Upper lobe of left lung (tissue), 4 donors: Measurements from ENCODE around the gene EPHB1.

ENCODE experiments used
- CTCF ChIP-seq, 6 experiments: fragments of 450-650 bp in 4 of 6; fragments of 200-600 bp in 2 of 6; sonication (generic) in 2 of 6; IDR thresholded peaks; one replicate each; pipeline ENCODE4 v1.5.1; 2016 to 2019; ENCODE audit warnings: antibody characterized with exemption in 6 of 6
- EP300 ChIP-seq, 4 donors: sonication (generic); formaldehyde crosslinking; IDR thresholded peaks; one replicate each; pipeline ENCODE4 v1.5.1; 2017; ENCODE audit warnings: antibody characterized with exemption in 4 of 4, control low read depth in 2 of 4
- POLR2A ChIP-seq, 4 donors: fragments of 450-650 bp; IDR thresholded peaks; one replicate each; pipeline ENCODE4 v1.5.1; 2016 to 2017; ENCODE audit warnings: antibody characterized with exemption in 4 of 4, mild to moderate bottlenecking in 2 of 4

GRCh38 chr3:134972836-134973455 is 177.9 kb downstream of the EPHB1 start:
- no peak for TF ChIP-seq CTCF (IDR thresholded peaks at IDR 0.05)
- TF ChIP-seq POLR2A (IDR thresholded peaks at IDR 0.05), result no peak
- TF ChIP-seq EP300 (IDR thresholded peaks at IDR 0.05), result no peak
